Measurements from ENCODE around the gene PIH1D1. TPM values are rescaled to one million over a fixed set of nuclear protein-coding genes. Genes with fewer than 3 reads are reported as not detected.
A peak's percentile ranks its signal among the peaks of the same experiment; 100 is the strongest.
"Not testable (repeated sequence)": the region's sequence is repeated elsewhere in the genome, so short reads cannot be mapped to it uniquely, and the experiment has no call there.

Gene PIH1D1
- total RNA-seq, 1 donor from 2014 or later = 73.2 TPM

DNA sequence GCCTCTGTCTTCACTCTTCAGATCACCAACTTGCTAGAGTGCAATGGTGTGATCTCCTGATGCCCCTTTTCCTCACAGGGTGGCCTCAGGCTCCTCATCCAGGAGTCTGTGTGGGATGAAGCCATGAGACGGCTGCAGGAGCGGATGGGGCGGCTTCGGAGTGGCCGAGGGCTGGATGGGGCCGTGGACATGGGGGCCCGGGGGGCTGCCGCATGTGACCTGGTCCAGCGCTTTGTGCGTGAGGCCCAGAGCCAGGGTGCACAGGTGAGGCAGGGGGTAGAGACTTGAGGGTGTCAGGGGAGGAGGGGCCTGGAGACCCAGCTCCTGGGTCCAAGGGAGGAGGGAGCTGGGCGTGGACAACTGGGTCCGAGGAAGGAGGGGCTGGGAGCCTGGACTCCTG, 10.9 kb upstream of the PIH1D1 start:
- ATAC-seq (no peak), DNase-seq (ENCODE audit: low spot score) (no peak)
- intact Hi-C loops (cut with DNase I) = no loop called here

DNA sequence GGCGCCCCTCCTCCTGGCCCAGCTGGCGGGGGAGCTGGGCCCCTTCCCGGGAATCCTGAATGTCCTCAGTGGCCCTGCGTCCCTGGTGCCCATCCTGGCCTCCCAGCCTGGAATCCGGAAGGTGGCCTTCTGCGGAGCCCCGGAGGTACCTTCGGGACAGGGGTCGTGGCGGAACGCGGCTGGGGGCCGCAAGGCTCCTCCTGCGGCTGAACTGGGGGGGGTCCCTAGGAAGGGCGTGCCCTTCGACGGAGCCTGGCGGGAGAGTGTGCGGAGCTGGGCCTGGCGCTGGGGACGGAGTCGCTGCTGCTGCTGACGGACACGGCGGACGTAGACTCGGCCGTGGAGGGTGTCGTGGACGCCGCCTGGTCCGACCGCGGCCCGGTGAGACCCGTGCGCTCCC, 10.0 kb upstream of the PIH1D1 start:
- no peak for ATAC-seq
- intact Hi-C loops (cut with DNase I) = no loop called here
- no peak for DNase-seq (ENCODE audit: low spot score)

DNA sequence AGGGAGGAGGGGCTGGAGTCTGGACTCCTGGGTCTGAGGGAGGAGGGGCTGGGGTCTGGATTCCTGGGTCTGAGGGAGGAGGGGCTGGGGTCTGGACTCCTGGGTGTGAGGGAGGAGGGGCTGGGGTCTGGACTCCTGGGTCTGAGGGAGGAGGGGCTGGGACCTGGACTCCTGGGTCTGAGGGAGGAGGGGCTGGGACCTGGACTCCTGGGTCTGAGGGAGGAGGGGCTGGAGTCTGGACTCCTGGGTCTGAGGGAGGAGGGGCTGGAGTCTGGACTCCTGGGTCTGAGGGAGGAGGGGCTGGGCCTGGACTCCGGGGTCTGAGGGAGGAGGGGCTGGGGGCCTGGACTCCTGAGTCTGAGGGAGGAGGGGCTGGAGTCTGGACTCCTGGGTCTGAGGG, 9.5 kb upstream of the PIH1D1 start:
- ATAC-seq; DNase-seq (ENCODE audit: low spot score); intact Hi-C loops (cut with DNase I): not testable (repeated sequence)

DNA sequence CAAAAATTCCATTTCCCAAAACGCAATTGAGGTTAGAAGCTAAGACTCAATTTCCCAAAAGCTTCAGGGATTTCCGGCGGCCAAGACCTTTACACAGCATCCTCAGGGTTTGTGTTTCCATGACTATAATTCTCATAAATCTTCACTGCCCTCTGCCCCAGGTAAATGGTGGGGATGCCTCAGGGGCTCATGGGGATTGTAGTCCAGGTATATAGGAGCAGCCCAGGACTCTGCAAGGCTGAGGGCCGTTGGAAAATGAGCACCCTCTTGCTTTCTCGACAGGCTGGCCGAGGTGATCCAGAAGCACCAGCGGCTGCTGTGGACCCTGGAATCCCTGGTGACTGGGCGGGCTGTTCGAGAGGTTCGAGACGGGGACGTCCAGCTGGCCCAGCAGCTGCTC, 7.8 kb upstream of the PIH1D1 start:
- intact Hi-C loops (cut with DNase I) = no loop called here
- DNase-seq (ENCODE audit: low spot score) (no peak), ATAC-seq (no peak)

DNA sequence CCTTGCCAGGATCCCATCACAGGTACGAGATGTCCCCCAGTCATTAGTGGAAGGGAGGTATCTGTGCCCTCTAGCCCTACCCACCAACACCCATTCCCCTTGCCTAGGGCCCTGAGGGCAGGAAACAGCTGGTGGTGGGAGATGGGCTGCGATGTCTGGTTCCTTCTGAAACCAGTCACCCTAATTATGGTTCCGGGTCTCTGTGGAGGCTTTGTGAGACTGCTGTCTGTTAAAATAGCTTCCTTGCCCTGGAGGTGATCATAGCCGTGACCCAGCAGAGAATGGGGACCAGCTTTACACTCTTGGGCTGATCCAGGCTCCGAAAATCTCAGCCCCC, 6.9 kb upstream of the PIH1D1 start:
- DNase-seq (ENCODE audit: low spot score) (no peak), ATAC-seq (no peak)
- intact Hi-C loops (cut with DNase I) = no loop called here

DNA sequence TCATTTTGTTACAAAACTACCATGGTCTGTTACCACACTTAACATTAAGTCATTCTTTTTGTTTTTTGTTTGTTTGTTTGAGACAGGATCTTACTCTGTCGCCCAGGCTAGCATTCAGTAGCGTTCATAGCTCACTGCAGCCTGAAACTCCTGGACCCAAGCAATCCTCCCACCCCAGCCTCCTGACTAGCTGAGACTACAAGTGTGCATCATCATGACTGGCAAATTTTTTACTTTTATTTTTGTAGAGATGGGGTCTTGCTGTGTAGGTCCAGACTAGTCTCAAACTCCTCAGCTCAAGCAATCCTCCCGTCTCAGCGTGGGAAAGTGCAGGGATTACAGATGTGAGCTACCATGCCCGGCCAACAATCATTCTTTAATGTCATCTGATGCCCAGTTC, 4.7 kb upstream of the PIH1D1 start:
- no peak for DNase-seq (ENCODE audit: low spot score)
- intact Hi-C loops (cut with DNase I) = no loop called here
- no peak for ATAC-seq

DNA sequence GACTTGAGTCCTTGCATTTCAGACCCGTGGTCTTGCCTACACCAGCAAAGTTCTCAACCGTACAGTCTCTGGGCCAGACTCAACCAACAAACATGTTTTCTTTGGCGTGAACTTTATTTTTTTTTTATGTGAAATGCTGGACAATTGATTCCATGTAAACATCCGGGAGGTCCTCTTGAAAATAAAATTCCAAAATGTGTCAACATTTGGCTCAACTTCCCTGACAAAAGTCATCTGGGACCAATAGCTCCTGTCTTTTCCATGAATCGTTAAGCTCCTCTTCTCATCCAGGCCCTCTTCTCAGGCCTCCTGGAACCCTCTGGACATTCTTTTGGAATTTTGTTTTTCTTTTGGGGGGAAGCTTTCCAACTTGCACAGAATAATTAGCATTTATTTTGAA, 4.2 kb upstream of the PIH1D1 start:
- ATAC-seq (no peak), DNase-seq (ENCODE audit: low spot score) (no peak)
- intact Hi-C loops (cut with DNase I) = no loop called here

DNA sequence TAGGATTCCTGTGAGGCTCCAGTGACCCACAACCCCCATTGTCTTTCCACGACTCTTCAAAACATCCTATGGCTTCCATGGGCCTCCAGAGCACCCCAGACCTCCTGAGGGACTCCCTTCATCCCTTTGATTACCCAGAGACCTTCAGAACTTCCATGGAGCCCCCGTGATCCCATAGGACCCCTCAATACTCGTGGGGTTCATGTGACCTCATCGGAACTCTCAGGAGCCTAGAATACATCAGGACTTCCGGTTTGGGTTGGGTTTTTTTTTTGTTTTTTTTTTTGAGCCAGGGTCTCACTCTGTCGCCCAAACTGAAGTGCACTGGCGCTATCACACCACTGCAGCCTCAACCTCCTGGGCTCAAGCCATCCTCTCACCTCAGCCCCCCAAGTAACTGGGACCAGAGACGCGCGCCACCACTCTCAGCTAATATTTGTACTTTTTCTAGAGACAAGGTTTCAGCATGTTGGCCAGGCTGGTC, 2.2 kb upstream of the PIH1D1 start:
- no peak for DNase-seq (ENCODE audit: low spot score)
- ATAC-seq = no peak
- intact Hi-C loops (cut with DNase I) = loop anchor here (5.0 kb wide), 2 partner anchors 214 to 1911 kb away; partner anchors contain the start of genes BCL2L12 and IRF3

DNA sequence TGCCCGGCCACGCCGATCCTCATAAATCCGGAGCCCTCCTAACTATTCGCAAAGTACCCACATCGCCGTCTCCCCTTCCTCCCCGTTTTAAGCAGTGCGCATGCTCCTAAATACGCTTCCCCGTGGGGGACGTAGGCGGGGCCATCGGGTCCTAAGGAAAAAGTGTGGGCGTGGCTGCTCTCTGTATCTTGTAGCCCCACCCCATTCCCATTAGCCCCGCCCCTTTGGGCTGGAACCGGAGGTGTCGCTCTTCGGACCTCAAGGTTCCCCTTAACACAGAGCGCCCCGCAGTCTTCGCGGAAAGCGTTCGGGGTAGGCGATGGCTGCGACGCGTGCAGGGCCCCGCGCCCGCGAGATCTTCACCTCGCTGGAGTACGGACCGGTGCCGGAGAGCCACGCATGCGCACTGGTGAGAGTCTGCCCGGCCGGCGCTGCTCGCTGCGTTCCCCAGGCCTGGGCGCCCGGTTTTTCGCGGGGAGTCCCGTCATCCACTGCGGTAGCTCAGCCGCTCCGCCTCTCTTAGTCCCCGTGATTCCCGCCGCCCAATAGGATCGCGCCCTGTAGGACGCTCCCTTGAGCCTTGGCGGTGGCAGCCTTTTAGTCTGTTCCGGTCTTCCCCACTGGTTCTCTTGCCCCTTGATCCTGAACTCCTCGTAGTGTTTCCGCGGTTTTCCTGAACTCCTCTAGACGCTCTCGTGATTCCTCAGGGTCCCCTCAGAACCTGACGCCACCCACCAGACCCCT, 1.6 kb upstream of the PIH1D1 start, which contains the start of gene ALDH16A1:
Gene ALDH16A1, plus strand, starts transcription at position 213 of the 744 bp plus-strand sequence. Its CDS starts 107 bp downstream, at position 320.
- ATAC-seq = peak; percentile 93
- intact Hi-C loops (cut with DNase I) = loop anchor here (5.0 kb wide), 2 partner anchors 214 to 1911 kb away; partner anchors contain the start of genes BCL2L12 and IRF3

DNA sequence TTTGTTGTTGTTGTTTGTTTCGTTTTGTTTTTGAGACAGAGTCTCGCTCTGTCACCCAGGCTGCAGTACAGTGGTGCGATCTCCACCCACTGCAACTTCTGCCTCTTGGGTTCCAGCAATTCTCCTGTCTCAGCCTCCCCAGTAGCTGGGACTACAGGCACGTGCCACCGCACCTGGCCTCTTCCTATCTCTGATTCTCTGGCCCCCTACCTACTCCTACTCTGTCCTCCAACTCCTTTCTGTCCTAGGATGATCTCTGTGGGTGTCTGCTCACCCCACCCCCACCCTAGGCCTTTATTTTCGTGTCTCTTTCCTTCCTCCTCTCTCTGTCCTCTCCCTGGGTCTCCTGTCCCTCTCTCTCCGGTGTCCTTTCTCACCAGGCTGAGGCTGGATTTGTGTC, 1.2 kb downstream of the PIH1D1 start:
- DNase-seq (ENCODE audit: low spot score) (no peak), ATAC-seq (no peak)
- intact Hi-C loops (cut with DNase I) = loop anchor here (5.0 kb wide), 2 partner anchors 217 to 1908 kb away; partner anchors contain the start of genes BCL2L12 and IRF3

More for the DNA sequence above, 1.6 kb upstream of the PIH1D1 start, which contains the start of gene ALDH16A1:
- DNase-seq (ENCODE audit: low spot score) = peak; percentile 98

DNA sequence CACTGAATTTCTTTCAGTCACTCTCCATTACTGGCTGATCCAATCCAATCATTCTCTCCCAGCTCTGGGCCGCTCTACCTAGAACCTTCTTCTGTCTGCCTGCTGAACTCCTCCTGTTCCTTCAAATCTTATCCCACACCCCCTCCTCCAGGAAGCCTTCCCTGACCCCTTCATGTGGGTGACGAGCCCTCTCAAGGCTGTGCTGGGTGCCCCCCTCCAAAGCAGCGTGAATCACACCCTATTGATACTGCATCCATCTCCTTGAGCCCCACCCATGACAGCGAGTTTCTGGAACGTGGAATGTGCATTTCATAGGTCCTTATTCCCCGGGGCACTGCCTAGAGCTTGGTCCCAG, 3.2 kb downstream of the PIH1D1 start:
- intact Hi-C loops (cut with DNase I) = no loop called here
- ATAC-seq = no peak

DNA sequence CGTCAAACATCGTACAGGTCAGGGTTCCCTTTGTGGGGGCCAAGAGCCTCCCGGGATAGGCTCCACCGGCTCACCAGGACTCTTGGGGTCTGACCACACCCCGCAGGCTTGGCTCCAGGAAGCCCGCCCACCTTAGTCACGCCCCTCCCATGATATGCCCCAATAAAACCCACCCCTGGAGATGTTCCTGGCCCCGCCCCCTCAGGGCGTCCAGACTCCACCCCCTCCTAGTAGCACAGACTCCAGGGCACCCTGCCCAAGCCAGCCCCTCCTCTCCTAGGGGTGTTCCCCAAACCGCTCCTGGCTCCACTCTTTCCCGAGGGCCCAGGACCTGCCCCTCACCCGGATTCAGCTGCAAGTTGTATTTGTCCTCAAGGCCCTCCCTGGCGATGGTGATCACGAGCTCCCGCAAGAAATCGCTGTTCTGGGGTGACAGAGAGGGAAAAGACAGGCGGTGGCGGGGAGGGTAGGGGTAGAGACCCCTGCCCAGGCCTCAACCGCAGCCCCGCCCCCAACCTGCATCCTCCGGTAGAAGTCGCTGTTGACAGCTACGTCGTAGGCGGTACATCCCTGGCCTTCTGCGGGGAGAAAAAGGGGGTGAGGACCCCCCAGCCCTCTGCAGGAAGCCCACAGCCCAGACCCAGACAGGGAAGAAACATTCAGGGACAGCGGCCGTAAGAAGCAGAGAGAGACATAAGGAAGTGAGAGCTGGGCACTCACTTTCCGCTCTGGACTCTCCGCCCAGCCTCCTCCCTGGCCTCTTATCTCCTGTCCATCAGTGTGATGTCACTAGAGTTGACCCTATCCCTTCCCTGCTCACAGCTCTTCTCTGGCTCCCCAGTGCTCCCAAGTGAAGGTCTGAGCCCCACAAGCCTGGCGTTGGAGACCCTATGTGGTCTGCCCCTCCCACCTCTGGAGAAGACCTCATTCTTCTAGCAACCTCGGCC, 3.9 kb downstream of the PIH1D1 start:
- intact Hi-C loops (cut with DNase I) = no loop called here
- no peak for ATAC-seq
- peak; percentile 85 for DNase-seq (ENCODE audit: low spot score)

More for the DNA sequence above, 3.2 kb downstream of the PIH1D1 start:
- DNase-seq (ENCODE audit: low spot score) = no peak

DNA sequence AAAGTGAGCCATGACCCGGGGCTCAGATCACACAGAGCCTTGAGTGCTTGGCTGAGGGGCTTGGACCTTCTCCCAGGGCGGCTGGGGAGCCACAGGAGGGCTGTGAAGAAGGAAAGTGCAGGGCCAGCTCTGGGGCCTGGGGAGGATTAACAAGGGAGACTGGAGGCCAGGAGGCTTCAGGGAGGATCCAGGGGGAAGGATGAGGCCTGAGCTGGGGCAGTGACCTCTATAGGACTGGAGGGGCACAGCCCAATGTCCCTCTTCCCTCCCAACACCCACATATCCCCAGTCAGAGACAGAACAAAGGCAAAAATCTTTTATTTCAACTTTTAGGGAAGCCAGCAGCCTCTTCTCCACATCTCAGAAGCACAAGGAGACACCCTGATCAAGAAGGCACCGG, 5.6 kb downstream of the PIH1D1 start:
- no peak for ATAC-seq
- intact Hi-C loops (cut with DNase I) = no loop called here

DNA sequence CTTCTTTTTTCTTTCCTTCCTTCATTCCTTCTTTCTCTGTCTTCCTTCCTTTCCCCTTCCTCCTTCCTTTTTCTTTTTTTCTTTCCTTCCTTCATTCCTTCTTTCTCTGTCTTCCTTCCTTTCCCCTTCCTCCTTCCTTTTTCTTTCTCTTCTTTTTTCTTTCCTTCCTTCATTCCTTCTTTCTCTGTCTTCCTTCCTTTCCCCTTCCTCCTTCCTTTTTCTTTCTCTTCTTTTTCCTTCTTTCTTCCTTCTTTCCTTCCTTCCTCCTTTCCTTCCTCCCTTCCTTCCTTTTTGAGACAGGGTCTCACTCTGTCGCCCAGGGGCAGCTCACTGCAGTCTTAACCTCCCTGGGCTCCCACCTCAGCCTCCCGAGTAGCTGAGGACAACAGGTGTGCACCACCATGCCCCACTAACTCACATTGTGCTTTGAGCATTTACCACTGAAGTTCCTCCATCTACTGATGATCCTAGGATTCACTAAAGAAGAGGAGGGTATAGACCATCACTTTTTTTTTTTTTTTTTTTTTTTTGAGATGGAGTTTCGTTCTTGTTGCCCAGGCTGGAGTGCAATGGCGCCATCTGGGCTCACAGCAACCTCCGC, 7.4 kb downstream of the PIH1D1 start:
- DNase-seq (ENCODE audit: low spot score); ATAC-seq; intact Hi-C loops (cut with DNase I): not testable (repeated sequence)

More for the DNA sequence above, 5.6 kb downstream of the PIH1D1 start:
- no peak for DNase-seq (ENCODE audit: low spot score)

DNA sequence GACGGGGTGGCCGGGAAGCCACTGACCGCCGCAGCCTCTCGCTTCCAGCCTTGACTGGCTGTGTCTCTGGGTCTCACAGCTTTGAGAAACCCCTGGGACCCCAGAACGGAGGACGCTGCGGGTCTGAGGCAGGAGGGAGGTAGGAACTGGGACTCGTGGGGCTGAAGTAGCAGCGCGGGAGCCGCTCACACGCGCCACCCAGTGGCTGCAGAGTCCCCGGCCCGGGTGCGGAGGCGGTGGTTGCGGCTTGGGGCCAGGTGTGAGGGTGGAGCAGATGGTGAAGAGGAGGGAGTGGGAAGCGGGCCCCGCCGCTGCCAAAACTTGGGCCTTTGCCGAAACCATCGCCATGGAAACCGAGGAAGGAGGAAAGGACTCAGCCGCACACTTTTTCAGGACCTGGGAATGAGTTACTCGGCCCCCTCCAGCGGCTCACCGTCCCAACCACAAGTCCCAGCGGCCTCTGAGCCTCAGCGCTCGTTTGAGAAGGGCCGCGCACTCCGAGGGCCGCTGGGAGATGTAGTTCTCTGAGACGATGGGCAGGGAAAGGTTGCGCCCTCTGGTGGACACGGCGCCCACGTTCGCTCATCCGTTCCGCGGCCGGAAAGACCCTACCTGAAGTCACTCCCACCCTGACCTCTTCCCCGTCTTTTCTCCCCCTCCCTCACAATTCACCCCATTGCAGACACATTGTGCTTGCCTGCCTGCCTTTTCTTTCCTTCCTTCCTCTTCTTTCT, 8.1 kb downstream of the PIH1D1 start:
- intact Hi-C loops (cut with DNase I) = loop anchor here (2.0 kb wide), 1 partner anchor 59 kb away; no protein-coding TSS in a partner anchor
- ATAC-seq = peak; percentile 87
- peak; percentile 97 for DNase-seq (ENCODE audit: low spot score)

DNA sequence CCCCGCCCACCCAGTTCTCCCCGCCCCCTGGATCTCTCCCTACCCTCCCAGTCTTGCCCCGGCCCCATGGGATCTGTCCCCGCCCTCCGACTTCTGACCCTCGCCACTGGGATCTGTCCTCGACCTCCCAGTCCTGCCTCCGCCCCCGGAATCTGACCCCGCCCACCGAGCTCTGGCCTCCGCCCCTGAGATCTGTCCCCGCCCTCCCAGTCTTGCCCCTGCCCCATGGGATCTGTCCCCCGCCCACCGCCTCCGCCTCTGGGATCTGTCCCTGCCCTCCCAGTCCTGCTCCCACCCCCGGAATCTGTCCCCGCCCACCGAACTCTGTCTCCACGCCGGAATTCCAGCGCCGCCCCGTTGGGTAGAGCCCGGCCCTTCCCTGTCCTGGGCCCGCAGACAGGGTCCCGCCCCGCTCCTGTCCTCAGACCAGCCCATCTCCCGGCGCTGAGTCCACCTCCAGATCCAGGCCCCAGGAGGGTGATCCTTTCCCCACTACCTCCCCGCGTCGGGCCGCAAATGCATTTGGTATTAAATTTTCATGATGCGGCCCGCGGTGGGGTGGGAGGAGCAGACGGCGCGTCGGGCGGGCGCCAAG, 8.7 kb downstream of the PIH1D1 start:
- peak; percentile 98 for DNase-seq (ENCODE audit: low spot score)
- ATAC-seq = peak; percentile 82
- intact Hi-C loops (cut with DNase I) = loop anchor here (2.0 kb wide), 1 partner anchor 58 kb away; no protein-coding TSS in a partner anchor

DNA sequence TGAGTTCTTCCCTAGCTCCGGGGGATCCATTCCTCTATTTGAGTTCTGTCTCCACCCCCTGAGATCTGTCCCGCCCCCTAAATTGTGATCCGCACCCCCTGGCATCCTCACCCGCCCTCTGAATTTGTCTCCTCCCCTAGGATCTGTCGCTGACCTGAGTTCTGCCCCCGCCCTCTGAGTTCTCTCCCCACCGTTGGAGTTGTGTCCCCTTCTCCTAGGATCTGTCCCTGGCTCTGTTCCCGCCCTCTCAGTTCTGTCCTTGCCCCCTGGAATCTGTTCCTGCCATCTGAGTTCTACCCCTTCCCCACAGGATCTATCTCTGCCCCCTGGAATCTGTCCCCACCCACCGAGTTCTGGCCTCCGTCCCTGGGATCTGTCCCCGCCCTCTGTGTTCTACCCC, 9.3 kb downstream of the PIH1D1 start:
- DNase-seq (ENCODE audit: low spot score) (peak; percentile 81), ATAC-seq (peak; percentile 56)

DNA sequence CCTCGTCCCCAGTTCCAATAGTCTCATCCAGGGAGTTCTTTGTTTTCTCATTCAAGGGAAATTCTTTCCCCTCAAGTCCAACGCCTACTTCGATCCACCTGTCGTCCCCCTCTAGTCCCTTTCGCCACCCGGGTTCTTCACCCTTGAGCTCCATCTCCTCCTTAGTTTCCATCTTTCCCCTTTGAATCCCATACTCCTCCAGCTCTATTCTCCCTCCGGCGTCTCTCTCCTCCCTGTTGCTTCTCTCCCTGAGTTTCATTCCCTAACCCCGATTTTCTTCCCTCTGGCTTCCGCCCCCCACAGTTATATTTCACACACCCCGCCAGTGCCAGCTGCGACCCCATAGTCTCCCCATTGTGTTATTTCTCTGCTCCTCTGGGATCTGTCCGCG, 9.7 kb downstream of the PIH1D1 start:
- intact Hi-C loops (cut with DNase I) = loop anchor here (2.0 kb wide), 1 partner anchor 57 kb away; no protein-coding TSS in a partner anchor
- DNase-seq (ENCODE audit: low spot score) = no peak
- no peak for ATAC-seq

More for the DNA sequence above, 9.3 kb downstream of the PIH1D1 start:
- intact Hi-C loops (cut with DNase I) = loop anchor here (2.0 kb wide), 1 partner anchor 58 kb away; no protein-coding TSS in a partner anchor
